ENCODE data around the gene DMAP1. TPM values are rescaled to one million over a fixed set of nuclear protein-coding genes. Genes with fewer than 3 reads are reported as not detected.
"Not testable (repeated sequence)": the region's sequence is repeated elsewhere in the genome, so short reads cannot be mapped to it uniquely, and the experiment has no call there.

Gene DMAP1
- 10 to 100 TPM; 52.6 to 57.5 (median 53.2) TPM for polyA plus RNA-seq (ENCODE audit: insufficient read length in 3 of 3)

- DNase-seq (ENCODE audit: low read depth in 3 of 3, low spot score in 2 of 3) = peak; percentile 70 to 72 (median 71)
Measured at GRCh38 chr1:44213222-44214112, at the start of gene DMAP1. Gene DMAP1, plus strand, starts transcription at chr1:44213471. Its CDS starts 283 bp downstream, at chr1:44213754.

DNA sequence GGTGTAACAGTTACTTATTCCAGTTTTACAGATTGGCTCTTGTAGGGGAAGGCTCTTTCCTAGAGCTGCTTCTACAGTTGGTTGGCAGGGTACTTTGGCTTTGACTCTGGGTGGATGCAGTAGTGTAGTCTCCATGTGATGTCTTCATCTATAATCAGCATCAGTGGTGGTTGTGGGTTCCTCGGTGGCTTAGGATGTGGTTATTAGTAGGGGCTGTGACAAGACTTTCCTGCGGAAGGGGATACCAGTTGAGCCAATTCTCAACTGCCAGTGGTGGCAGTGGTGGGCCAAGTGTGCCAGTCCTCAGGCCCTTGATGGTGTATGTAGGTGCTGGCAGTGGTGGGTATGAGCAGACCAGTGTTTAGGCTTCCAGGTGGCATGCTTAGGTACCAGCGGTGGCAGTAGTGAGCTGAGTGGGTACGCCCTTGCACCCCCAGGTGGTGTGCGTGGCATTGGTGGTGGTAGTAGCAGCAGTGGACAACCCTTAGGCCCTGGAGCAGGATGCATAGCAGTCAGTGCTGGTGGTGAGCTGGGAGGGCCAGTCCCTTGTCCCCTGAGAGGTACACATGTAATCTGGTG is 44.7 kb upstream of the DMAP1 start:
- no peak for DNase-seq (ENCODE audit: low read depth in 3 of 3, low spot score in 2 of 3)

DNA sequence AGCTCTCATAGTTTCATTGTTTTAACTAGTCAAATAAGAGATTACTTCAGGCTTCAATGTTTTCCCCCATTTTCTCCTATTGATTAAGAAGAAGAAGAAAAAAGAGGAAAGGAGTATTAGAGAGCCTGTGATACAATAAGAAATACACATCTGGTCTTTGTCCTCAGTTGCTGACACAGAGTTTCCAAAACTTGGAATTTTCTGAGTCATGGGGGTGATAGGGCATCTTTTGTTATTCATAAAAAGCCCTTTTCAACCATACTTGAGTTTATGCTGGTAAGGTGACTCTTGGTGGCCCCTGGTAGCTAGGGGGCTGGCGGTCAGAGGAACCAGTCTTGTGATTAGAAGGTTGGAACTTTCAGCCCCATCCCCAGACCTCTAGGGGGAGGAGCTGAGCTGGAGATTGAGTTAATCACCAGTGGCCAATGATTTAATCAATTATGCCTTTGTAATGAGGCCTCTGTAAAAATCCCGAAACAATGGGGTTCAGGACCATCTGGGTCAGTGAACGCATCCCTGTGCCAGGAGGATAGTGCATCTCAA is 42.9 kb upstream of the DMAP1 start:
- no peak for DNase-seq (ENCODE audit: low read depth in 3 of 3, low spot score in 2 of 3)

DNA sequence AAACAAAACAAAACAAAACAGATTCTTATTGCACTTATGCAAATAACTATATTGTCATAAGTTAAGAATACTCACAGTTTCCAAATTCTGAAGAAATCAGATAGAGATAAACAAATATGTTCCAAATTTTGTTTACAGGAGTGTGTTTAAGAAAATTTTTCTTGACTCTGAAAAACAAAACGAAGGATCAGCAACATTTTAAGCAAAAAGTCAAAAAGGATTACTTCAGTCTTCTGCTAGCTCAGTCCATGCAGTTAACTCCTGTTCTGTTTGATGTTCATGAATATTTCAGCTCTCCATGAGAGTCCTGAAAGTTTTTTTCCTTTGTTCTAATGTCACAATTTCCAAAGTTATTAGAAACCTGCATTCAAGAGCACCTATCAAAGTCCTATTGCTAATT is 38.6 kb upstream of the DMAP1 start:
- no peak for DNase-seq (ENCODE audit: low read depth in 3 of 3, low spot score in 2 of 3)

GRCh38 chr1:44200336-44200735 is 12.9 kb upstream of the DMAP1 start:
- no peak for DNase-seq (ENCODE audit: low read depth in 3 of 3, low spot score in 2 of 3)

DNA sequence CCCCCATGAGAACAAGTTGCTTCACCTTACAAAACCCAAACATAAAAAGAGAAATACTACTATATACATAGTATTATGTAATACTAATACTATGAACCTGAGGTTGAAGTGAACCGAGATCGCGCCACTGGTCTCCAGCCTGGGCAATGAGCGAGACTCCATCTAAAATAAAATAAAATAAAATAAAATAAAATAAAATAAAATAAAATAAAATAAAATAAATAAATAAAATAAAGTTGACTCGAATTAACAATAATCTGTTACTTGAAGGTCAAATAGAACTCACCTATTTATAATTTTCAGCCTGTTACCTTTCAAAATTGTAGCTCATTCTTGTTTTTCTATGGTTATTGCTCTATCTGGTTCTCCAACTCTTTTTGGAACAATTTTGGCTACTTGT is 6.7 kb upstream of the DMAP1 start:
- DNase-seq (ENCODE audit: low read depth in 3 of 3, low spot score in 2 of 3) = not testable (repeated sequence)

DNA sequence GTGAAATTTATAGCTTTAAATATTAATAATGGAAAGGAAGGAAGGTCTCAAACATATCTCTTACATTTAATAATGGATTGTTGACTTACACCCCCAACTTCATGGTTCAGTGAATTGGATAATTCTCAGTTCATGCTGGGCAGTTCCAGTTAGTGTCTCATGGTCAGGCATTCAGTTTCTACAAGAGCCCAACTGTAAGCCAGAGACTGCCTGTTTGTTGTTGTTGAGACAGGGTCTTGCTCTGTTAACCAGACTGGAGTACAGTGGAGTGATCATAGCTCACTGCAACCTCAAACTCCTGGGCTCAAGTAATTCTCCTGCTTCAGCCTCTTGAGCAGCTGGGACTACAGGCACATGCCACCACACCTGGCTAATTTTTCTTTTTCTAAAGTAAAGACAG is 5.0 kb upstream of the DMAP1 start:
- DNase-seq (ENCODE audit: low read depth in 3 of 3, low spot score in 2 of 3) = no peak

DNA sequence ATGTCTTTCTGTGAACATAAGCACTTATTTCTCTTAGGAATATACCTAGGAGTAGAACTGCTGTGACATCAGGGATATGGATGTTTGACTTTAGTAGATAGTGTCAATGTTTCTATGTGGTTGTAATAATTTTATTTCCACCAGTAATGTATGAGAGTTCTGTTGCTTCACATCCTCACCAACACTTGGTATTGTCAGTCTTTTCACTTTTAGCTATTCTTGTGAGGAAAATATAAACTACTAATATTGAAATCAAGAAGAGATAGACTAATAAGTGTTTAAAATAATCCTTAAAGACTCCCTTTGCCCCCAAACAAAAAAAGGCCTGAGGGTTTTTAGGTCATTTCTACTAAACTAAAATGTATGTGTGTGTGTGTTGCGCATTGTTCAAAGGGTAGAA is 2.7 kb upstream of the DMAP1 start:
- DNase-seq (ENCODE audit: low read depth in 3 of 3, low spot score in 2 of 3) = no peak

- no peak for DNase-seq (ENCODE audit: low read depth in 3 of 3, low spot score in 2 of 3)
Measured at GRCh38 chr1:44212355-44213221, 683 bp upstream of the DMAP1 start.

DNA sequence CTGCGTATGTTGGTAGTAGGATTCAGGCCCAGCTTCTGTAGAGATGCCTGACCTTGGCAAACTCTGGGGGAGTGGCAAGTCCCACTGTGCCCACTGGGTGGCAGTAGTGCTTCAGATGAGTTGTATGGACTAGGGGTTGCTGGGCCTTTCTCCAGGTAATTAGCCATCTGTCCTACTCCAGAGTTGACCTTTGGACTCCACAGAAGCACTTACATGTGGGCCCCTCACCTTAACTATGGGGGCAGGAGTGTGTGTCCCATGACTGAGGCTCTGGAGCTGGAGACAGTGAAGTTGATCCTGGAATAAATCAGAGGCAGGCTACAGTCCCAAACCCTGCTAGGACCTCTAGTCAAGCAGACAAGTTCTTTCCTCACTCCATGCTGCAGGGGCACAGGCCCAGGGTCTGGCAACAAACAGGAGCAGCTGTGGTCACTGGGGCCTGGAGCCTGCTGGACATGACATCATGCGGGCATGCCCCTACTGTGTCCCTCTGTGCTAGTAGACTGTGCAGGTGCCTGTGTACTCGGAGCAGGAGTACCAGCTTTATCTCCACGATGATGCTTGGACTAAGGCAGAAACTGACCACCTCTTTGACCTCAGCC is 4.6 kb downstream of the DMAP1 start:
- DNase-seq (ENCODE audit: low read depth in 3 of 3, low spot score in 2 of 3) = peak in 2 of 3 donors; percentile 43 to 50

- no peak for DNase-seq (ENCODE audit: low read depth in 3 of 3, low spot score in 2 of 3)
Measured at GRCh38 chr1:44218503-44219300, 5.4 kb downstream of the DMAP1 start.

DNA sequence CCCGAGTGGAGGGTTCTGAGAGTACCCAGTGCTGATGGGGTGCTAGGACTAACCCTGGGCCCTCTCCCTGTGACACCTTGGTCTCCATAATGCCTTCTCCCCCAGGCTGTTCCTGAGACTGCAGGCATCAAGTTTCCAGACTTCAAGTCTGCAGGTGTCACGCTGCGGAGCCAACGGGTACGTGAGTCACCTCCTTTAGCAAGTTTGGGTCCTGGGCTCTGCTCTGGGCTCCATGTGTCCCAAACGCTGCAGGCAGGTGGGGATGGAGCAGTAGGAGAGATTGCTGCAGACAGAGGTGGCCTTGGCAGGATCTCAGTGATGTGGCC is 6.0 kb downstream of the DMAP1 start:
- DNase-seq (ENCODE audit: low read depth in 3 of 3, low spot score in 2 of 3) = no peak

DNA sequence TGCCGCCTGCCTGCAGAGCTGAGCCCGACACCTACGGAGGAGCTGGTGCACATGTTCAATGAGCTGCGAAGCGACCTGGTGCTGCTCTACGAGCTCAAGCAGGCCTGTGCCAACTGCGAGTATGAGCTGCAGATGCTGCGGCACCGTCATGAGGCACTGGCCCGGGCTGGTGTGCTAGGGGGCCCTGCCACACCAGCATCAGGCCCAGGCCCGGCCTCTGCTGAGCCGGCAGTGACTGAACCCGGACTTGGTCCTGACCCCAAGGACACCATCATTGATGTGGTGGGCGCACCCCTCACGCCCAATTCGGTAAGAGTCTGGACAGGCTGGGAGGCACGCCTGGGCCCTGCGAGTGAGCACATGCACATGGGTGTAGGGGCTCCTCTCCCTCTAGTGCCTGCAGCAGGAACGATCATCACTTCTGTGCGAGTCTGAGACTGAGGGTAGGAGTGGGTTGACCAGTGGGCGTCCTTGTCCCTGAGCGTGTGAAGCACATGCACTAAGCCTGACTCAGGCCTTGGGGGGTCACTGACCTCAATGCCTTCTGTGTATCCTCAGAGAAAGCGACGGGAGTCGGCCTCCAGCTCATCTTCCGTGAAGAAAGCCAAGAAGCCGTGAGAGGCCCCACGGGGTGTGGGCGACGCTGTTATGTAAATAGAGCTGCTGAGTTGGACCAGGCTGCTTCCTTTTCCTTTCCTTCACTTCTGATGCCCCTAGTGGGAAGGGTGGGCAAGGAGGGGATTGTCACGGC is 6.9 kb downstream of the DMAP1 start:
- DNase-seq (ENCODE audit: low read depth in 3 of 3, low spot score in 2 of 3) = no peak

- DNase-seq (ENCODE audit: low read depth in 3 of 3, low spot score in 2 of 3) = no peak
Measured at GRCh38 chr1:44220755-44221154, 7.5 kb downstream of the DMAP1 start.

- DNase-seq (ENCODE audit: low read depth in 3 of 3, low spot score in 2 of 3) = no peak
Measured at GRCh38 chr1:44221769-44222168, 8.5 kb downstream of the DMAP1 start.

DNA sequence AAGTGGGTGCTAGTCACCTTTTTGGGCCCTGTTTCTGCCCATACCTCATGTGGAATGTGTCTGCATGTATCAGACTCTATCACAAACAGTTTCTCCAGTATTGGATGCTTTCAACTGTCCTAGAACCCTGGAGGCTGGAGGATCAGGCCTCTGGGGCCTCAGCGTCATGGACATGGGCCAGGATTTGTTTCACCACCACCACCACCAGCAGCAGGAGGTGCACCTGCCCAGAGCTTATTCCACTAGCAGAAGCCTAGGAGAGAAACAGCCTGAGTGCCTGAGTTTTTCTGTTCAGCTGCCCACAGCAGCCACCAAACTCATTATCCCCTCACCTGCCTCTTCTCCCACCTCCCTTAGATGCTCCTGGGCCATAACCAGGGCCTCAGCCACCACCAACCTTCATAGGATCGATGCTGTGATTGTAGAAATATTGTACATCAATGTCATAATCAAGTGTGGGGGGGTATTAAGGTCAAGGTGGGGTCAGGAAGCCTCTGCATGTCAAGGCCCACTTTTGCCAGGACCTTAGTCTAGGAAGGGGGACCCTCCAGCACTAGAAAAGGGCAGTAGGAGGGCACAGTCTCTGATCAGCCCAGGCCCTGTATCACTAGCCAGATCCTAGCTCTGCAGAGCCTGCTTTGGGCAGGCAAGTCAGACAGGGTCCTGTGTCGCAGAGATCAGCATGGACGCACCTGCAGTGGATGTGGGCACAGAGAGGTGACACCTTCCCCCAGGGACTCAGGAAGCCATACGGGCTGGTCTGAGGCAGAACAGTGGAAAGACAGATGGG is 9.3 kb downstream of the DMAP1 start:
- DNase-seq (ENCODE audit: low read depth in 3 of 3, low spot score in 2 of 3) = no peak

DNA sequence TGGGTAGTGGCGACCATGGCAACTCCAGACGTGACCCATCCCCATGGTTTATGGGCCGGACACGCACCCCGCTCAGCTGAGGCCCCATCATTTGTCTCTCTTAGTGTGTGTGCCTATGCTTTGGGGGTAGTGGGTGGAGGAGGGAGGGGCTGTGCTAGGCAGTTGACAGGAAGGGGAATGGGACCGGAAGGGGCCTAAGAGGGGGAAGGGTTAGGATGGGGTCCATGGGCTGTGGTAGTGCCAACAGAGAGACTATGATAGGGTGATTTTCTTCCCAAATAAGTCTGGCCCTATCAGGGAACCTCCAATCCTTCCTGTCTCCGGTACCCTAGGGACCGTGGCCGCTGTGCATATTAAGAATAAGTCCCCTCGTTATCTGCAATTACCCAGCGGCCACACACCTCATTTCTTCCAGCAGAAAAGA is 9.9 kb downstream of the DMAP1 start:
- DNase-seq (ENCODE audit: low read depth in 3 of 3, low spot score in 2 of 3) = no peak

GRCh38 chr1:44225761-44226160 is 12.5 kb downstream of the DMAP1 start:
- DNase-seq (ENCODE audit: low read depth in 3 of 3, low spot score in 2 of 3) = no peak
